Pancreas (tissue), 10 donors: ENCODE data around the gene MCTP1. TPM values are rescaled to one million over a fixed set of nuclear protein-coding genes. Genes with fewer than 3 reads are reported as not detected.

Experiments used
- ATAC-seq, 4 donors: fragments of 200-7000 bp; cut with Tn5 transposase; one replicate each; pipeline versions ENCODE4 v1.8.0 to v1.9.1; 2020; ENCODE audit warnings: mild to moderate bottlenecking in 4 of 4, moderate library complexity in 4 of 4
- DNase-seq, 6 donors: peaks; one replicate each; pipeline ENCODE4 v3.0.0-alpha.2; 2020
- FAIRE-seq: peaks from 2 replicates; lab custom pipeline; 2012; peaks lifted over from hg19 to GRCh38; lab: Jason Lieb, UNC
- H3K27ac ChIP-seq, 4 donors: fragments of 200-600 bp; sonication (generic); 1 replicate in 3 of 4; 2 replicates in 1 of 4; pipeline versions ENCODE4 v1.5.0 to v1.8.0; 2020
- H3K27me3 ChIP-seq, 4 donors: fragments of 200-600 bp; one replicate each; pipeline ENCODE4 v1.8.0; 2021
- H3K36me3 ChIP-seq, 3 donors: fragments of 200-600 bp; sonication (generic) in 1 of 3; one replicate each; pipeline versions ENCODE4 v1.5.0 to v1.8.0; 2020 to 2021
- H3K4me1 ChIP-seq, 3 donors: fragments of 200-600 bp; one replicate each; pipeline ENCODE4 v1.8.0; 2021
- H3K4me3 ChIP-seq, 4 donors: fragments of 200-600 bp; sonication (generic) in 2 of 4; one replicate each; pipeline versions ENCODE4 v1.5.0 to v1.8.0; 2020 to 2021
- H3K9me3 ChIP-seq, 4 donors: fragments of 200-600 bp; one replicate each; pipeline ENCODE4 v1.8.0; 2021
- CTCF ChIP-seq, 4 donors: fragments of 200-600 bp; sonication (generic) in 3 of 4; IDR thresholded peaks; one replicate each; pipeline versions ENCODE4 v1.5.0 to v1.8.0; 2021; ENCODE audit warnings: antibody characterized with exemption in 4 of 4
- WGBS, 2 donors: extraction: QIAGEN DNeasy Blood & Tissue Kit; methylation state at CpG; one replicate each; pipeline ENCODE4 v1.1.7; 2013; 5-methylcytosine and 5-hydroxymethylcytosine counted together
- intact Hi-C, 3 donors: fragments of 100-400 bp; cut with DNase I; formaldehyde crosslinking; loops; one replicate each; pipeline versions ENCODE4 v1.11.1 to v1.14.2; 2022
- polyA plus RNA-seq, 2 donors: library from polyadenylated mRNA; stranded (reverse); fragments of 200-250 nt; gene quantifications; one replicate each; pipeline ENCODE4 v1.2.3, GENCODE V29; 2013
- total RNA-seq, 6 donors: library from RNA; stranded (reverse); fragmentation: NEBNext Ultra II Directional in 4 of 6; extraction: Animal tissue kit (Norgen Biotek cat#: 25700) in 4 of 6; gene quantifications; one replicate each; pipeline versions ENCODE4 v1.2.1 to v1.2.4, GENCODE V29; 2021 to 2023
- donor health status: healthy with polysubstance abuse.
- donor health status: DM: no; HTN: no; CAD: no; lungs with moderate emphysema.
- donor health status: DM: no; HTN: no; CAD: no.
- donor health status: control.
- donor health status: control.
- donor health status: Bipolar disorder and iron deficiency.
- donor health status: DM: yes; HTN: yes; CAD: no.
- donor health status: DM: no; HTN: no; CAD: no.
- donor health status: DM: no; HTN: no; CAD: no.
- donor health status: DM: yes; HTN: yes; CAD: no.

The MCTP1 gene
- total and polyA plus RNA-seq, 8 donors = 0.80 to 8.1 (median 2.2) TPM

- intact Hi-C loops = no loop called here
- TF ChIP-seq CTCF (IDR thresholded peaks at IDR 0.05) = no peak
- no peaks in the 10 kb centered on the region for H3K27me3 ChIP-seq
- H3K4me1 ChIP-seq = no peaks in the 10 kb centered on the region
- H3K9me3 ChIP-seq = no peaks in the 10 kb centered on the region
- no peak overlapping the region for H3K4me3 ChIP-seq
- 92 to 93% methylated on average over 14 of the region's 14 CpGs for WGBS, 2 donors
- FAIRE-seq = no peak
- DNase-seq = no peak
- H3K27ac ChIP-seq = no peak overlapping the region
- no peak for ATAC-seq
- no peaks in the 10 kb centered on the region for H3K36me3 ChIP-seq
These were observed 364.3 kb downstream of the MCTP1 start for GRCh38 chr5:94920570-94920969.

GRCh38 chr5:94916619-94917018 is 368.3 kb downstream of the MCTP1 start:
- 37 to 53% methylated on average over 2 of the region's 2 CpGs for WGBS, 2 donors
- H3K4me3 ChIP-seq = no peak overlapping the region
- no peak for DNase-seq
- no peaks in the 10 kb centered on the region for H3K36me3 ChIP-seq
- no peak for TF ChIP-seq CTCF (IDR thresholded peaks at IDR 0.05)
- H3K4me1 ChIP-seq = no peaks in the 10 kb centered on the region
- no peaks in the 10 kb centered on the region for H3K27me3 ChIP-seq
- H3K9me3 ChIP-seq = no peaks in the 10 kb centered on the region
- intact Hi-C loops = no loop called here
- no peak for FAIRE-seq
- no peak for ATAC-seq
- no peak overlapping the region for H3K27ac ChIP-seq

GRCh38 chr5:94911276-94911675 is 373.6 kb downstream of the MCTP1 start:
- H3K27ac ChIP-seq = no peak overlapping the region
- ATAC-seq (no peak), DNase-seq (no peak), FAIRE-seq (no peak)
- no peaks in the 10 kb centered on the region for H3K4me1 ChIP-seq
- WGBS, 2 donors = 63 to 76% methylated on average over 3 of the region's 3 CpGs
- H3K4me3 ChIP-seq = no peak overlapping the region
- TF ChIP-seq CTCF (IDR thresholded peaks at IDR 0.05) = no peak
- no peaks in the 10 kb centered on the region for H3K9me3 ChIP-seq
- no peaks in the 10 kb centered on the region for H3K27me3 ChIP-seq
- no peaks in the 10 kb centered on the region for H3K36me3 ChIP-seq
- intact Hi-C loops = no loop called here

- intact Hi-C loops = no loop called here
- DNase-seq (no peak), ATAC-seq (no peak), FAIRE-seq (no peak)
- Histone ChIP-seq H3K27ac (no peak overlapping the region), H3K27me3 (no peaks in the 10 kb centered on the region), H3K9me3 (no peaks in the 10 kb centered on the region), H3K36me3 (no peaks in the 10 kb centered on the region), H3K4me1 (no peaks in the 10 kb centered on the region), H3K4me3 (no peak overlapping the region)
- TF ChIP-seq CTCF (IDR thresholded peaks at IDR 0.05) = no peak
These were observed 374.2 kb downstream of the MCTP1 start for GRCh38 chr5:94910721-94911120.

- peak in 3 of 4 donors; percentile 31 to 55 (median 35) for TF ChIP-seq CTCF (IDR thresholded peaks at IDR 0.05)
- Histone ChIP-seq H3K9me3 (no peaks in the 10 kb centered on the region), H3K27me3 (no peaks in the 10 kb centered on the region), H3K27ac (no peak overlapping the region), H3K4me3 (no peak overlapping the region), H3K36me3 (no peaks in the 10 kb centered on the region), H3K4me1 (no peaks in the 10 kb centered on the region)
- FAIRE-seq (peak; percentile 43), DNase-seq (no peak), ATAC-seq (peak in 2 of 4 donors; percentile 39 to 50)
- 20 to 22% methylated on average over 2 of the region's 2 CpGs for WGBS, 2 donors
- intact Hi-C loops = no loop called here
These were observed 375.9 kb downstream of the MCTP1 start for GRCh38 chr5:94908889-94909480.
